Endodermal cell (in vitro differentiated cells): ENCODE results near the gene INO80E. TPM values are rescaled to one million over a fixed set of nuclear protein-coding genes. Genes with fewer than 3 reads are reported as not detected.

Experiments used
- DNase-seq: peaks from one replicate; pipeline ENCODE4 v3.0.0-alpha.2; 2017
- H3K27ac ChIP-seq: 2 replicates; pipeline ENCODE4 v1.5.1; 2013; ENCODE audit warnings: mild to moderate bottlenecking, low read depth, low read length, moderate library complexity
- H3K27me3 ChIP-seq: 2 replicates; pipeline ENCODE4 v1.6.1; 2013; ENCODE audit warnings: mild to moderate bottlenecking, low read length, moderate library complexity; ENCODE audit not compliant: insufficient read depth, control insufficient read depth, poor library complexity, severe bottlenecking
- H3K36me3 ChIP-seq: 2 replicates; pipeline ENCODE4 v1.7.0; 2013; ENCODE audit warnings: mild to moderate bottlenecking, low read length, moderate library complexity; ENCODE audit not compliant: control insufficient read depth, insufficient read depth
- H3K4me1 ChIP-seq: one replicate; pipeline ENCODE4 v1.7.0; 2013; ENCODE audit warnings: low read length; ENCODE audit not compliant: control insufficient read depth, insufficient read depth
- H3K4me3 ChIP-seq: 2 replicates; pipeline ENCODE4 v1.5.1; 2013; ENCODE audit warnings: mild to moderate bottlenecking, low read length, moderate library complexity
- H3K9ac ChIP-seq: 2 replicates; pipeline ENCODE4 v1.6.1; 2013; ENCODE audit warnings: mild to moderate bottlenecking, low read length, moderate library complexity; ENCODE audit not compliant: poor library complexity, severe bottlenecking; ENCODE audit errors: extremely low read depth
- H3K9me3 ChIP-seq: 2 replicates; pipeline ENCODE4 v1.6.1; 2013; ENCODE audit warnings: mild to moderate bottlenecking, low read length, moderate library complexity; ENCODE audit not compliant: control insufficient read depth
- H3K27ac Mint-ChIP-seq: 2 replicates; pipeline ENCODE4 v1.8.0; 2020; ENCODE audit warnings: mixed read lengths
- H3K27me3 Mint-ChIP-seq: 2 replicates; pipeline ENCODE4 v1.8.0; 2021; ENCODE audit warnings: mild to moderate bottlenecking, mixed read lengths; ENCODE audit not compliant: insufficient read depth
- H3K36me3 Mint-ChIP-seq: 2 replicates; pipeline ENCODE4 v1.8.0; 2020; ENCODE audit warnings: low read depth, mixed read lengths
- H3K4me1 Mint-ChIP-seq: 2 replicates; pipeline ENCODE4 v1.8.0; 2020; ENCODE audit warnings: mixed read lengths
- H3K4me3 Mint-ChIP-seq: 2 replicates; pipeline ENCODE4 v1.8.0; 2020; ENCODE audit warnings: mild to moderate bottlenecking, moderate library complexity, mixed read lengths
- H3K9me3 Mint-ChIP-seq: 2 replicates; pipeline ENCODE4 v1.8.0; 2020; ENCODE audit warnings: mild to moderate bottlenecking, mixed read lengths
- WGBS, 2 experiments: methylation state at CpG; one replicate each; pipeline versions ENCODE4 v1.1.5 to v1.1.7; 2013; ENCODE audit warnings: missing lambda C conversion rate in 2 of 2, mixed read lengths in 1 of 2; ENCODE audit not compliant: insufficient coverage in 1 of 2, insufficient read length in 1 of 2; 5-methylcytosine and 5-hydroxymethylcytosine counted together
- total RNA-seq, 2 donors: library from RNA; stranded (reverse); fragmentation: NEBNext Ultra II Directional in 1 of 2; extraction: Animal tissue kit (Norgen Biotek cat#: 25700) in 1 of 2; gene quantifications; 2 replicates in 1 of 2; 3 replicates in 1 of 2; pipeline ENCODE4 v1.2.1, GENCODE V29; 2021
- TF ChIP-seq, protein P1 (sequence below): fragments of 200-600 bp; sonication (generic); conservative IDR thresholded peaks from 2 replicates; pipeline ENCODE4 v1.5.0; 2021; ENCODE audit warnings: antibody characterized with exemption, mild to moderate bottlenecking

INO80E gene
- total RNA-seq, 2 donors from 2014 or later: 77.4 to 80.1 TPM

DNA sequence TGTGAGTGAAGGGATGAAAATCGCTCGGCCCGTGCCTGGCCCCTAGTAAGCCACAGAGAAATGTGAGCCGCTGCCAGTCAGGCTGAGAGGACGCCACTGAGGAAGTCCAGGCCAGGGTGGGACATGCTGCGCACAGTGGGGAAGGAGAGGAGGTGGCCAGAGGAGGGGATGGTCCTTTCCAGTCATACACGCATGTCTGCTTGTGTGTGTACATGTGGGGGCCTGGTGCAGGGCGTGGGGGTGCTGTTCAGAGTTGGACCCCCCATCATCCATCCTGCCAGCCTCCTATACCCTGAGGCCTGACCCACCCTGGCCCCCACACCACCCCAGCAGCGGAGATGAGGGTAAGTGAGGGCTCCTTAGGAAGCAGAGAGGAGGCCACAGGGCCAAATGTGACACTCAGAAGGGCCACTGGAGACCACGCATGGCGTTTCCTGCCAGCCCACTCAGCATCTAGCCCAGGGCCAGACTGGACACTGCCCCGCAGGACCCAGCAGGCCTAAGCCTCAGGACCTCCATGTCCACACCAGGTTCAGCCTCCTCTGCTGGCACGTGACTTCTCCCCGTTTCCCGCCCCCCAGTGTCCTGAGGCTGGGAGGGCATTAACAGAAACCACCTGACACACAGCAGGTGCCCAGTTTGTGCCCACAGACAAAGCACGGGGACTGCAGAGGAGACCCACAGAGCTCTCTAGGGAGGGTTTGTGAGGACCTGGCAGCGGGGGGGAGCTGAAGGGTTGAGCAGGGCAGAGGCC, 7.8 kb downstream of the INO80E start:
- Histone ChIP-seq H3K27ac (no peak overlapping the region), H3K27me3 (no peaks in the 10 kb centered on the region), H3K4me3 (no peak overlapping the region), H3K9me3 (no peaks in the 10 kb centered on the region), H3K9ac (no peak overlapping the region), H3K36me3 (peaks cover 15% of the 10 kb centered on the region), H3K4me1 (no peaks in the 10 kb centered on the region)
- peak overlapping the region; percentile 26 for H3K27ac Mint-ChIP-seq
- TF ChIP-seq, protein P1, sequence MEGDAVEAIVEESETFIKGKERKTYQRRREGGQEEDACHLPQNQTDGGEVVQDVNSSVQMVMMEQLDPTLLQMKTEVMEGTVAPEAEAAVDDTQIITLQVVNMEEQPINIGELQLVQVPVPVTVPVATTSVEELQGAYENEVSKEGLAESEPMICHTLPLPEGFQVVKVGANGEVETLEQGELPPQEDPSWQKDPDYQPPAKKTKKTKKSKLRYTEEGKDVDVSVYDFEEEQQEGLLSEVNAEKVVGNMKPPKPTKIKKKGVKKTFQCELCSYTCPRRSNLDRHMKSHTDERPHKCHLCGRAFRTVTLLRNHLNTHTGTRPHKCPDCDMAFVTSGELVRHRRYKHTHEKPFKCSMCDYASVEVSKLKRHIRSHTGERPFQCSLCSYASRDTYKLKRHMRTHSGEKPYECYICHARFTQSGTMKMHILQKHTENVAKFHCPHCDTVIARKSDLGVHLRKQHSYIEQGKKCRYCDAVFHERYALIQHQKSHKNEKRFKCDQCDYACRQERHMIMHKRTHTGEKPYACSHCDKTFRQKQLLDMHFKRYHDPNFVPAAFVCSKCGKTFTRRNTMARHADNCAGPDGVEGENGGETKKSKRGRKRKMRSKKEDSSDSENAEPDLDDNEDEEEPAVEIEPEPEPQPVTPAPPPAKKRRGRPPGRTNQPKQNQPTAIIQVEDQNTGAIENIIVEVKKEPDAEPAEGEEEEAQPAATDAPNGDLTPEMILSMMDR: no peak
- peaks cover 19% of the 10 kb centered on the region for H3K36me3 Mint-ChIP-seq
- no peak for DNase-seq
- peaks cover 9% of the 10 kb centered on the region for H3K27me3 Mint-ChIP-seq
- no peaks in the 10 kb centered on the region for H3K9me3 Mint-ChIP-seq
- WGBS, 2 experiments: 92 to 98% methylated on average over 13 to 17 of the region's 17 CpGs
- no peaks in the 10 kb centered on the region for H3K4me1 Mint-ChIP-seq
- H3K4me3 Mint-ChIP-seq: no peak overlapping the region

DNA sequence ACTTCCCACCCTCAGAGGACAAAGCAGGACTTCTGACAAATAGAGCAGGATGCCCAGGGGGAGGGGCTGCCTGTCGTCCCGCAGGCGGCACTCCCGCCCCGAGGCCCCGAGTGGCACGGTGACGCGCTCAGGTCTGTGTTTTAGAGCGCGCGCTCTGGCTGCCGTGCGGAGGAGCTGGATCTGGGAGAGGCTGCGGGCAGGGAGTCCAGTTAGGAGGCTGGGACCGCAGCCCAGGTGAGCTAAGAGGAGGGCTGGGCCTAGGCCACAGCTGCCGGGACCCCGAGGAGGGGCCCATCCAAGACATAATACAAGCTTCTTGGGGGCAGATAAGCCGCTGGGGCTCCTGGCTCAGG, 8.4 kb downstream of the INO80E start:
- Mint-ChIP-seq H3K9me3 (no peaks in the 10 kb centered on the region), H3K4me3 (no peak overlapping the region), H3K4me1 (no peaks in the 10 kb centered on the region), H3K36me3 (peaks cover 15% of the 10 kb centered on the region), H3K27me3 (peaks cover 14% of the 10 kb centered on the region), H3K27ac (no peak overlapping the region)
- TF ChIP-seq, protein P1: no peak
- Histone ChIP-seq H3K9ac (no peak overlapping the region), H3K4me3 (no peak overlapping the region), H3K4me1 (no peaks in the 10 kb centered on the region), H3K36me3 (peaks cover 15% of the 10 kb centered on the region), H3K9me3 (no peaks in the 10 kb centered on the region), H3K27ac (no peak overlapping the region), H3K27me3 (no peaks in the 10 kb centered on the region)
- 94 to 97% methylated on average over 10 to 19 of the region's 19 CpGs for WGBS, 2 experiments
- no peak for DNase-seq

DNA sequence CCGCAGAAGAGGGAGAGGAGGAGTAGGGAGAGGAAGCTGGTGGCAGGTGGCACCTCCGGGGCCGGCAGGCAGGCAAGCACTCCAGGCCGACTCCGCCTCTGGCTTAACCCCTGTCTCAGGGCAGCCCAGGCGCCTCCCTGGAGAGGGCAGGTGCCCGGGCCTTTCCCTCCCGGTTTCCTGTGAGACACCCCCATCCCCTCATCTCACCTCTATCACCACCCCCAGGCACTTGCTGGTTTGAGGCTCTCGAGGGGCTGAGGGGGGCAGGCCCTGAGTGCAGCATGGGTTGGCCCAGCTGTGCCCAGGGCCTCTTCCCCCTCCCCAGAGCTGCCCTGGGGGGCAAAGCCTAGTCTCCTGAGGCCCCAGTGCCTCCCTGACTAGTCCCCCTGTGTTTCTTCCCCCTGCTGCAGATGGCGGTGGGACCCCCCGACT, 8.8 kb downstream of the INO80E start:
- Mint-ChIP-seq H3K9me3 (no peaks in the 10 kb centered on the region), H3K27me3 (peaks cover 18% of the 10 kb centered on the region), H3K27ac (no peak overlapping the region), H3K4me3 (no peak overlapping the region), H3K36me3 (peaks cover 11% of the 10 kb centered on the region), H3K4me1 (no peaks in the 10 kb centered on the region)
- peaks cover 15% of the 10 kb centered on the region for H3K36me3 ChIP-seq
- no peak overlapping the region for H3K9ac ChIP-seq
- TF ChIP-seq, protein P1: no peak
- H3K9me3 ChIP-seq: no peaks in the 10 kb centered on the region
- DNase-seq: no peak
- no peak overlapping the region for H3K4me3 ChIP-seq
- H3K4me1 ChIP-seq: no peaks in the 10 kb centered on the region
- H3K27me3 ChIP-seq: peaks cover 1% of the 10 kb centered on the region
- WGBS, 2 experiments: 86 to 92% methylated on average over 5 to 9 of the region's 11 CpGs
- H3K27ac ChIP-seq: no peak overlapping the region
